H1 (cell line): ENCODE data around the gene MT1G. TPM values are rescaled to one million over a fixed set of nuclear protein-coding genes. Genes with fewer than 3 reads are reported as not detected.

Source experiments
- CHD7 ChIP-seq: fragments of 300-600 bp; sonication (generic); IDR thresholded peaks from 2 replicates; pipeline ENCODE4 v1.7.1; 2012; ENCODE audit warnings: low read length, moderate library complexity, mild to moderate bottlenecking, inconsistent platforms; ENCODE audit not compliant: insufficient replicate concordance
- HDAC6 ChIP-seq: IDR thresholded peaks from one replicate; pipeline ENCODE4 v1.7.1; 2012; ENCODE audit warnings: low read depth, mild to moderate bottlenecking, inconsistent platforms, low read length, moderate library complexity
- SUZ12 ChIP-seq: fragments of 200-600 bp; sonication (generic); IDR thresholded peaks from 2 replicates; pipeline ENCODE4 v1.6.1; 2012; ENCODE audit warnings: mild to moderate bottlenecking, inconsistent platforms, low read length, moderate library complexity, mixed read lengths
- TCF12 ChIP-seq: IDR thresholded peaks from 2 replicates; pipeline ENCODE4 v1.6.1; 2011; ENCODE audit warnings: low read depth, mild to moderate bottlenecking, low read length
- polyA plus RNA-seq, 7 experiments: library from polyadenylated mRNA; depleted of rRNA in 3 of 7; stranded (reverse) in 5 of 7; unstranded in 2 of 7; fragments of >200 nt in 5 of 7; fragments of 200-250 nt in 2 of 7; gene quantifications; 1 replicate in 5 of 7; 2 replicates in 1 of 7; 4 replicates in 1 of 7; pipeline versions ENCODE4 v1.2.1 to v1.2.3, GENCODE V29; 2011 to 2013; ENCODE audit warnings: missing spikeins in 2 of 7, mixed read lengths in 2 of 7
- total RNA-seq: library from RNA; stranded (reverse); fragmentation: NEBNext Ultra II Directional; extraction: Animal tissue kit (Norgen Biotek cat#: 25700); gene quantifications from 2 replicates; pipeline ENCODE4 v1.2.1, GENCODE V29; 2021

The MT1G gene
- total and polyA plus RNA-seq, 2 of the 8 experiments (the other 6 are each of a cell fraction or from before 2014, with no cell fraction given), result 17.7 to 515 TPM

GRCh38 chr16:56701534-56701933, 33.7 kb upstream of the MT1G start (continued):
- TF ChIP-seq CHD7 (no peak), HDAC6 (no peak), TCF12 (no peak), SUZ12 (no peak)
